ENCODE results near the gene CPTP.

GRCh38 chr1:1306070-1306660 is 18.4 kb upstream of the CPTP start:
- no peak for TF ChIP-seq POLR2A (IDR thresholded peaks at IDR 0.05; ENCODE audit: low read depth, low read length)
- no peak for TF ChIP-seq POLR2AphosphoS5 (IDR thresholded peaks at IDR 0.05; ENCODE audit: low read depth, low read length)

Data from GM12892 (cell line).